NT2/D1 (cell line): ENCODE data around the gene JMJD7.

Experiments
- SUZ12 ChIP-seq: IDR thresholded peaks from 2 replicates; pipeline ENCODE4 v1.6.1; 2011; ENCODE audit not compliant: insufficient read length, insufficient read depth; ENCODE audit errors: extremely low read depth
- ZNF274 ChIP-seq: IDR thresholded peaks from 2 replicates; pipeline ENCODE4 v1.6.1; 2011; ENCODE audit warnings: mild to moderate bottlenecking, low read depth, low read length

- no peak for TF ChIP-seq SUZ12
- TF ChIP-seq ZNF274, result no peak
Observed at GRCh38 chr15:41789662-41790061, 38.2 kb upstream of the JMJD7 start.
